Activated CD8-positive, alpha-beta memory T cell treated with anti-CD3 and anti-CD28 coated beads for 24 hours (primary cell): ENCODE measurements around the gene TNFSF8.
A peak's percentile ranks its signal among the peaks of the same experiment; 100 is the strongest.

Source experiments
- DNase-seq: peaks from one replicate; pipeline ENCODE4 v3.0.0-alpha.2; 2020

The TNFSF8 gene

GRCh38 chr9:114902786-114903524, 27.4 kb downstream of the TNFSF8 start:
- no peak for DNase-seq

- DNase-seq: no peak
Measured at GRCh38 chr9:114900942-114901802, 29.2 kb downstream of the TNFSF8 start.

- DNase-seq: no peak
Measured at GRCh38 chr9:114899995-114900394, 30.4 kb downstream of the TNFSF8 start.

- DNase-seq: no peak
Measured at GRCh38 chr9:114899461-114899860, 30.9 kb downstream of the TNFSF8 start.

GRCh38 chr9:114898741-114899140, 31.6 kb downstream of the TNFSF8 start:
- peak; percentile 80 for DNase-seq

GRCh38 chr9:114897196-114897595, 33.2 kb downstream of the TNFSF8 start:
- DNase-seq: no peak

- DNase-seq: no peak
Measured at GRCh38 chr9:114896344-114896743, 34.0 kb downstream of the TNFSF8 start.

- no peak for DNase-seq
Measured at GRCh38 chr9:114895521-114895991, 34.8 kb downstream of the TNFSF8 start.

- no peak for DNase-seq
Measured at GRCh38 chr9:114894609-114895433, 35.6 kb downstream of the TNFSF8 start.

GRCh38 chr9:114894206-114894605, 36.2 kb downstream of the TNFSF8 start:
- no peak for DNase-seq

- no peak for DNase-seq
Measured at GRCh38 chr9:114893221-114894010, 37.0 kb downstream of the TNFSF8 start.

- no peak for DNase-seq
Measured at GRCh38 chr9:114889802-114890224, 40.6 kb downstream of the TNFSF8 start.

GRCh38 chr9:114888607-114889006, 41.8 kb downstream of the TNFSF8 start:
- no peak for DNase-seq

- DNase-seq: no peak
Measured at GRCh38 chr9:114887963-114888362, 42.4 kb downstream of the TNFSF8 start.

- no peak for DNase-seq
Measured at GRCh38 chr9:114884787-114885452, 45.5 kb downstream of the TNFSF8 start.

GRCh38 chr9:114883709-114884108, 46.7 kb downstream of the TNFSF8 start:
- DNase-seq: no peak

- DNase-seq: no peak
Measured at GRCh38 chr9:114880291-114880745, 50.1 kb downstream of the TNFSF8 start.

GRCh38 chr9:114878879-114879564, 51.4 kb downstream of the TNFSF8 start:
- no peak for DNase-seq

GRCh38 chr9:114869845-114870244, 60.5 kb downstream of the TNFSF8 start:
- DNase-seq: no peak

GRCh38 chr9:114869378-114869777, 61.0 kb downstream of the TNFSF8 start:
- no peak for DNase-seq

- no peak for DNase-seq
Measured at GRCh38 chr9:114867327-114867726, 63.1 kb downstream of the TNFSF8 start.
